ENCODE results near the gene TNPO2.
"Not testable (repeated sequence)": the region's sequence is repeated elsewhere in the genome, so short reads cannot be mapped to it uniquely, and the experiment has no call there.

TNPO2 gene

GRCh38 chr19:12736995-12737834, 13.5 kb upstream of the TNPO2 start, which contains the start of gene GET3:
Gene GET3, plus strand, starts transcription at chr19:12737497. Its CDS starts 9 bp downstream, at chr19:12737506.
- DNase-seq (ENCODE audit: low read depth in 2 of 2): peak; percentile 48 to 66

- no peak for DNase-seq (ENCODE audit: low read depth in 2 of 2)
Measured at GRCh38 chr19:12733369-12734214, 9.9 kb upstream of the TNPO2 start.

GRCh38 chr19:12731337-12731736, 7.6 kb upstream of the TNPO2 start:
- no peak for DNase-seq (ENCODE audit: low read depth in 2 of 2)

DNA sequence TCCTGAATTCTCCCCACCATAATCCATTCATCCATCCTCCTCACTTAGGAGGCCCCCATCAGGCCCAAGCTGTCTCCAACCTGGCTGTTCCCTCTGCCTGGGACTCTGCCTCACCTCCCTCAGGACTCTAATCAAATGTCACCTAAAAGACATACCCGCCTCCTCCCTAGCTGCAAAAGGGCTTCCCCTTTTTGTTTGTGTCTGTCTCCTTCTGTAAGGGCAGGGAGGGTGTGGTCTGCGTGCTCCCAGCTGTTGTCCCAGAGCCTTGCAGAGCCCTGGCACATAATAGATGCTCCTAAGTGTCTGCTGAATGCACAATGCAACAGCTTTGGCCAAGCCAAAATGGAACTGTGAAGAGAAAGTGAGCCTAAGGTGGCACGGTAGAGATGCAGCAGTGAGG, 6.3 kb upstream of the TNPO2 start:
- no peak for DNase-seq (ENCODE audit: low read depth in 2 of 2)

DNA sequence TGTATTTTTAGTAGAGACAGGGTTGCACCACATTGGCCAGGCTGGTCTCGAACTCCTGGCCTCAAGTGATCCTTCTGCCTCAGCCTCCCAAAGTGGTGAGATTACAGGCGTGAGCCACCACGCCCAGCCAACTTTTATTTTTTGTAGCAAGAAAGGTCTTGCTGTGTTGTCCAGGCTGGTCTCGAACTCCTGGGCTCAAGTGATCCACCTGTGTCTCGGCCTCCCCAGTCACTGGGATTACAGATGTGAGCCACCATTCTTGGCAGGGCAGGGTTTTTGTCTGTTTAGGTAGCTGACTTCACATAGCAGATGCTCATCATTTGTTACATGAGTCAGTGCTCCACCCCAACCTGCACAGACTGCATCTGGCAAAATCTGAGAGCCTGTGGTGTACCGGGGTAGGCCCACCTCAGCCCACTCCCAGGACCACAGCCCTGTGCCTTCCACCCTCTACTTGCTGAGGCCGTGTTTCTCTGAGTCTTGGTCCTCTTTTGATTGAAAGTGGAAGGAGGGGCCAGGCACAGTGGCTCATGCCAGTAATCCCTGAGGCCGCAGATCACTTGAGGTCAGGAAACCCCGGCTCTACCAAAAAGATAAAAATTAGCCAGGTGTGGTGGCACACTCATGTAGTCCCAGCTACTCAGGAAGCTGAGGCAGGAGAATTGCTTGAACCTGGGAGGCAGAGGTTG, 4.2 kb upstream of the TNPO2 start:
- DNase-seq (ENCODE audit: low read depth in 2 of 2): no peak

- DNase-seq (ENCODE audit: low read depth in 2 of 2): no peak
Measured at GRCh38 chr19:12726988-12727316, 3.2 kb upstream of the TNPO2 start.

GRCh38 chr19:12725612-12726011, 1.9 kb upstream of the TNPO2 start:
- DNase-seq (ENCODE audit: low read depth in 2 of 2): not testable (repeated sequence)

DNA sequence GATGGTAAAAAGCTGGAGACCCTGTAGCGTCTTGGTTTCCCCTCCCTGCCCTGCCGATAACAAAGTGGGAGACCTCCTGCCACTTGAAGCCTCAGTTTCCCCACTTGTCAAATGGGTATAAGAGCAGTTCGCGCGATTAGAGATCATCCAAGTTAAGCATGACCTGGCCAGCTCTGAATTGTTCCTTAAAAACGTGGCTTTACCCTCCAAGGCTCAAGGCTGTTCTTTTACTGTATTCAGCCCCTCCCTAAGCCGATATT, 421 bp downstream of the TNPO2 start:
- DNase-seq (ENCODE audit: low read depth in 2 of 2): no peak

DNA sequence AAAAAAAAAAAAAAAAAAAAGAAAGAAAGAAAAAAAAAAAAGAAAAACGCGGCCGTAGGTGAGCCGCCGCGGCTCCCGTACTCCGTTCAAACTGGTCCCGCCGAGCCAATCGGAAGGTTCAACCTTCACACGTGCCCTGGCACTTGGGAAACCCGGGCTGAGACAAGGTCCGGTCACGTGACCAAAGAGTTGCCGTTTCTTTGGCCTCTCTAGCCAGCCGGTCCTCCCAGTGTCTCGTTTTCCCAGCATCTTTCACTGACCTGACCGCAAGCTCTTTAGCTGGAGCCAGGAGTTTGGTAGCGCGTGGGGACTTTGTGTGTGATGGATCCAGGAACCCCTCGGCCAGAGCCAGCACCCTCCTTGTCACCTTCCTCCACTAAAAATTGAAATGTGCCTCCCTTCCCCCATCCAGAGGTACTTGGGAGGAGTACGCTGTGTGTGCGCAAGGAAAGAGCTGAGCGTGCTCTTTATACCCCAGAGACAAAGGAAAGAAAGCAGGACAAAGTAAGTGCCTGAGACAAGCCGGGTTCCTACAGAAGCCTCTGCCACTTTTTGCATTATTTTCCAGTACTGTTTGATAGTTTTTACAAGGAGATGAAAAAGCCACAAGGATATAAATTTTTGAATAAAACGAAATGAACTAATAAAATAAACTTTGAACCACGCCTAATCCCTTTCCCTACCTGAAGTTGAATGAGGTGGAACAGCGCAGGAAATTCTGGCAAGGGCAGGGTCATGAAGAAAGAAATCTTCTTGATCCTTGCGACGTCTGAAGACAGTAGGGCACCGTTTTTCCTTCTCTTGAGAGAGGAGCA, 959 bp downstream of the TNPO2 start:
- peak; percentile 85 to 92 for DNase-seq (ENCODE audit: low read depth in 2 of 2)

GRCh38 chr19:12721656-12722565, 1.8 kb downstream of the TNPO2 start:
- DNase-seq (ENCODE audit: low read depth in 2 of 2): peak in 1 of 2 donors; percentile 28

DNA sequence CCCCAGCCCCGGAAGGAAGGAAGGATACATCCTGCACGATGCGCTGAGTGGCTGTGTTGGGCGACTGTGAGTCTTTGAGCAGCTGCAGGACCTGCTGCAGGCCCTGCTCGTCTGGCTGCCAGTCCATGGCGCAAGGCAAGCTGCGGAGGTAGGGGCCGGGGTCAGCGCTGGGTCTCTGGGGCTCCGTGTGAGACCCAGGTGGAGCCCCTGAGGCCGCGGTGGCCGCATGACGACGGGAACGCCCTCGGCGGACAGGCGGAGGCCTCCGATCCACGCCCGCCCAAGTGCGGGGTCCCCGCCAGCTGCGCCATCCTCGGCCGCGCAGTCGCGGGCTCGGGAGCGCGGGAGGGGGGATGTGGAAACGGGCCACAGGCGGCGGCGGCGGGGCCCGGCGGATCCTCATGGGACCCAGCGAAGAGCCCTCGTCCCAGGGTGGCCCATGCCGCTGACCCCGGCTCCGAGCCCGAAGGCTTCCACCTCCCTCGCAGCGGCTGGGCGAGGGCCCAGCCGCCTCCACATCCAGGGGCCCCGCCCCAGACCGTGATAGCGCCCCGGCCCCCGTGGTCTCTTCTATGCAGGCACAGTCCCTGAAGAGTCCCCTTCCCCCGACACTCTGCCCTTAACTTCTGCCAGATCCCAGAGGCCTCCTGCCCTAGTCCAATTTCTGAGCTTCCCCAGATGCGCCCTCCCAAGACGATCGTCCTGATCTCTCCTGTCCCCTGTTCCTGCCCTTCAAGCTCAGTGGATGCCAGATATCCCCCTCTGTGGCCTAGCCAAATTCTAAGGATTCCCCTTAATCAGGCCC, 2.7 kb downstream of the TNPO2 start:
- DNase-seq (ENCODE audit: low read depth in 2 of 2): no peak

DNA sequence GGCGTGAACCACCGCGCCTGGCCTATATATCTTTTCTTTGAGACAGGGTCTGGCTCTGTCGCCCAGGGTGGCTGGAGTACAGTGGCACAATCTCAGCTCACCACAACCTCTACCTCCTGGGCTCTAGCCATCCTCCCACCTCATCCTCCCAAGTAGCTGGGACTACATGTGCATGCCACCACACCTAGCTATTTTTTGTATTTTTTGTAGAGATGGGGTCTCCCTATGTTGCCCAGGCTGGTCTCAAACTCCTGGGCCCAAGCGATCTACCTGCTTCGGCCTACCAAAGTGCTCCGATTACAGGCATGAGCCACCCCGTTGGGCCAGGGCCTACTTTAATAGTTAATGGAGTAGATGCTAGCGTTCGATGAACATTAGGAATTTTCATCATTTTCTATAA, 3.4 kb downstream of the TNPO2 start:
- DNase-seq (ENCODE audit: low read depth in 2 of 2): no peak

GRCh38 chr19:12715929-12716328, 7.8 kb downstream of the TNPO2 start:
- no peak for DNase-seq (ENCODE audit: low read depth in 2 of 2)

GRCh38 chr19:12715102-12715501, 8.6 kb downstream of the TNPO2 start:
- DNase-seq (ENCODE audit: low read depth in 2 of 2): no peak

- DNase-seq (ENCODE audit: low read depth in 2 of 2): not testable (repeated sequence)
Measured at GRCh38 chr19:12713304-12713703, 10.4 kb downstream of the TNPO2 start.

DNA sequence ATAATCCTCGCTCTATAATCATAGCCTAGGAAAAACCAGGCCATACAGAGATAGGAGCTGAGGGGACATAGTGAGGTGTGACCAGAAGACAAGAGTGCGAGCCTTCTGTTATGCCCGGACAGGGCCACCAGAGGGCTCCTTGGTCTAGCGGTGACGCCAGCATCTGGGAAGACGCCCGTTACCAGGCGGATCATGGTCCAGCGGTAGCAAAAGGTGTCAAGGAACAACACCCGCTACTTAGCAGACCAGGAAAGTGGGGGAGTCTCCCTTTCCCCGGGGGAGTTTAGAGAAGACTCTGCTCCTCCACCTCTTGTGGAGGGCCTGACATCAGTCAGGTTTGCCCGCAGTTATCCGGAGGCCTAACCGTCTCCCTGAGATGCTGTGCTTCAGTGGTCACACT, 11.7 kb downstream of the TNPO2 start:
- not testable (repeated sequence) for DNase-seq (ENCODE audit: low read depth in 2 of 2)

DNA sequence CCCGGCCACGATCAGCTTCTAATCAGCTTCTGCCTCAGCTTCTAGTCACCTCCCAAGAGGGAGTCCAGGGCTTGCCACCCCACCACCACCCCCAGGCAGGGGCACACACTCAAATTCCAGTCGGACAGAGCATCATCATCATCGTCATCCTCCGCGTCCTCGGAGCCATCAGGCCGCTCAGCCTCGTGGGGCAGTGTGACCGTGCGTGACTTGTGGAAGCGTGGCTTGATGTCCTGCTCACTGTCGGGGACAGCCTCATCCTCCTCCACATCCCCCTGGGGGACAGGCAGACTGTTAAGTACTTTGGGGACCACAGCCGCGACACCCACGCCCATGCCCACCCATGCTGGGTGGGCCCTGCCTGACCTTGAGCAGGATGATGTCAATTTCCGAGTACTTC, 12.5 kb downstream of the TNPO2 start:
- no peak for DNase-seq (ENCODE audit: low read depth in 2 of 2)

DNA sequence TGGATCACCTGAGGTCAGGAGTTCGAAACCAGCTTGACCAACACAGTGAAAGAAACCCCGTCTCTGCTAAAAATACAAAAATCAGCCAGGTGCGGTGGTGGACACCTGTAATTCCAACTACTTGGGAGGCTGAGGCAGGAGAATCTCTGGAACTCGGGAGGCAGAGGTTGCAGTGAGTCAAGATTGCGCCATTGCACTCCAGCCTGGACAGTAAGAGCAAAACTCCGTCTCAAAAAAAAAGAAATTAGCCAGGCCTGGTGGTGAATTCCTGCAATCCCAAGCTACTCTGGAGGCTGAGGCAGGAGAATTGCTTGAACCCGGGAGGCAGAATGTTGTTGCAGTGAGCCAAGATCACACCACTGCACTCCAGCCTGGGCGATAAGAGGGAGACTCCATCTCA, 15.1 kb downstream of the TNPO2 start:
- no peak for DNase-seq (ENCODE audit: low read depth in 2 of 2)

GRCh38 chr19:12706332-12706718, 17.4 kb downstream of the TNPO2 start:
- DNase-seq (ENCODE audit: low read depth in 2 of 2): no peak
